ENCODE results near the gene ABCA5. TPM values are rescaled to one million over a fixed set of nuclear protein-coding genes. Genes with fewer than 3 reads are reported as not detected.

The ABCA5 gene
- total and polyA plus RNA-seq, 2 of the 13 experiments (the other 11 are each of a cell fraction or from before 2014, with no cell fraction given) = 9.7 to 10.1 TPM

- WGBS (ENCODE audit: low lambda C conversion rate) = 89% methylated on average over 1 of the region's 1 CpG
- no TSS peak for BruUV-seq (replicated peaks)
Observed at GRCh38 chr17:69265873-69266272, 61.1 kb downstream of the ABCA5 start.

GRCh38 chr17:69254187-69254586 is 72.7 kb downstream of the ABCA5 start:
- Histone ChIP-seq H3K4me1 (ENCODE audit: insufficient read depth, low read length) (no peaks in the 10 kb centered on the region), H4K20me1 (ENCODE audit: insufficient read depth, low read length) (no peaks in the 10 kb centered on the region), H3K9ac (ENCODE audit: insufficient read depth, low read depth, low read length) (no peak overlapping the region), H3K4me2 (ENCODE audit: low read depth, low read length) (no peak overlapping the region), H3K9me3 (ENCODE audit: low read length) (no peaks in the 10 kb centered on the region), H3K4me3 (replicated peaks in 1 of 3; ENCODE audit: insufficient read depth in 1 of 3, low read depth in 2 of 3, low read length in 3 of 3) (no peak overlapping the region), H2AFZ (ENCODE audit: low read length) (no peak overlapping the region), H3K27ac (ENCODE audit: extremely low read length, insufficient read depth, low read length) (no peak overlapping the region), H3K36me3 (replicated peaks in 1 of 2; ENCODE audit: control insufficient read depth in 1 of 2, insufficient read depth in 2 of 2, low read length in 2 of 2) (peaks cover 0 to 1% of the 10 kb centered on the region in 2 experiments; a peak in 1 of 5 replicates), H3K79me2 (ENCODE audit: insufficient read depth, low read length) (no peaks in the 10 kb centered on the region), H3K27me3 (ENCODE audit: control insufficient read depth in 1 of 2, insufficient read depth in 2 of 2, low read length in 2 of 2) (no peaks in the 10 kb centered on the region)
- ChIA-PET CTCF (ENCODE audit: low intra/inter-chr PET ratio, low total read pairs) (no interaction called here), POLR2A (no interaction called here)
- 80% methylated on average over 1 of the region's 1 CpG for WGBS (ENCODE audit: low lambda C conversion rate)
- no peak for FAIRE-seq
- in situ Hi-C loops (cut with HindIII; ENCODE audit: extremely low pct_ligation_motif_present, low pct_unique_long_range_greater_than_20kb) (no loop called here), intact Hi-C loops (cut with micrococcal nuclease; ENCODE audit: unreplicated experiment) (no loop called here)
- DNase-seq (ENCODE audit: low spot score) = no peak
- BruUV-seq (replicated peaks) = no TSS peak
- no peak for ATAC-seq
- TF ChIP-seq JUNB (CRISPR knock-in tag; IDR thresholded peaks at IDR 0.05; ENCODE audit: borderline replicate concordance) (no peak), ZNF781 (CRISPR knock-in tag; IDR thresholded peaks at IDR 0.05; ENCODE audit: borderline replicate concordance, not compliant biosample characterization) (no peak), ATF7-NPFF (CRISPR knock-in tag; IDR thresholded peaks at IDR 0.05; ENCODE audit: low read depth) (no peak), ZKSCAN1 (IDR thresholded peaks at IDR 0.05; ENCODE audit: low read length) (no peak), MLXIP (CRISPR knock-in tag; IDR thresholded peaks at IDR 0.05; ENCODE audit: borderline replicate concordance) (no peak), ZUFSP (CRISPR knock-in tag; IDR thresholded peaks at IDR 0.05; ENCODE audit: borderline replicate concordance) (no peak)

More at GRCh38 chr17:69265873-69266272, 61.1 kb downstream of the ABCA5 start:
- no peak overlapping the region for H3K4me2 ChIP-seq (ENCODE audit: low read depth, low read length)
- peaks cover 29% of the 10 kb centered on the region for H3K4me1 ChIP-seq (ENCODE audit: insufficient read depth, low read length)
- H3K79me2 ChIP-seq (ENCODE audit: insufficient read depth, low read length) = no peaks in the 10 kb centered on the region
- ChIA-PET CTCF (ENCODE audit: low intra/inter-chr PET ratio, low total read pairs) (no interaction called here), POLR2A (no interaction called here)
- DNase-seq (ENCODE audit: low spot score) (no peak), ATAC-seq (no peak), FAIRE-seq (no peak)
- no peak for TF ChIP-seq ZNF75D (CRISPR knock-in tag; IDR thresholded peaks at IDR 0.05; ENCODE audit: borderline replicate concordance)
- TF ChIP-seq PHF21A (CRISPR knock-in tag; IDR thresholded peaks at IDR 0.05) = no peak
- no peak for TF ChIP-seq NFKB2 (CRISPR knock-in tag; IDR thresholded peaks at IDR 0.05; ENCODE audit: borderline replicate concordance)
- TF ChIP-seq ZNF878 (CRISPR knock-in tag; IDR thresholded peaks at IDR 0.05) = no peak
- no peak for TF ChIP-seq JARID2 (CRISPR knock-in tag; IDR thresholded peaks at IDR 0.05; ENCODE audit: insufficient replicate concordance)
- TF ChIP-seq SOX5 (CRISPR knock-in tag; IDR thresholded peaks at IDR 0.05; ENCODE audit: borderline replicate concordance) = no peak
- TF ChIP-seq HMGA1 (CRISPR knock-in tag; conservative IDR thresholded peaks at IDR 0.05) = no peak
- no peak for TF ChIP-seq CENPX (CRISPR knock-in tag; IDR thresholded peaks at IDR 0.05)
- no peak for TF ChIP-seq ZNF513 (CRISPR knock-in tag; conservative IDR thresholded peaks at IDR 0.05)
- no peak for TF ChIP-seq KDM6A (CRISPR knock-in tag; IDR thresholded peaks at IDR 0.05; ENCODE audit: low read depth)
- TF ChIP-seq TOPORS (CRISPR knock-in tag; IDR thresholded peaks at IDR 0.05) = no peak
- no peak overlapping the region for H2AFZ ChIP-seq (ENCODE audit: low read length)
- H3K9me3 ChIP-seq (ENCODE audit: low read length) = no peaks in the 10 kb centered on the region
- no peak overlapping the region for H3K9ac ChIP-seq (ENCODE audit: insufficient read depth, low read depth, low read length)
- no peak overlapping the region for H3K4me3 ChIP-seq (replicated peaks in 1 of 3; ENCODE audit: insufficient read depth in 1 of 3, low read depth in 2 of 3, low read length in 3 of 3)
- no peaks in the 10 kb centered on the region for H3K27me3 ChIP-seq (ENCODE audit: control insufficient read depth in 1 of 2, insufficient read depth in 2 of 2, low read length in 2 of 2)
- H3K36me3 ChIP-seq (replicated peaks in 1 of 2; ENCODE audit: control insufficient read depth in 1 of 2, insufficient read depth in 2 of 2, low read length in 2 of 2) = no peaks in the 10 kb centered on the region
- H3K27ac ChIP-seq (ENCODE audit: extremely low read length, insufficient read depth, low read length) = no peak overlapping the region
- no peaks in the 10 kb centered on the region for H4K20me1 ChIP-seq (ENCODE audit: insufficient read depth, low read length)
- intact Hi-C loops (cut with micrococcal nuclease; ENCODE audit: unreplicated experiment) (no loop called here), in situ Hi-C loops (cut with HindIII; ENCODE audit: extremely low pct_ligation_motif_present, low pct_unique_long_range_greater_than_20kb) (no loop called here)
